ENCODE measurements around the gene PHACTR3.

PHACTR3 gene

DNA sequence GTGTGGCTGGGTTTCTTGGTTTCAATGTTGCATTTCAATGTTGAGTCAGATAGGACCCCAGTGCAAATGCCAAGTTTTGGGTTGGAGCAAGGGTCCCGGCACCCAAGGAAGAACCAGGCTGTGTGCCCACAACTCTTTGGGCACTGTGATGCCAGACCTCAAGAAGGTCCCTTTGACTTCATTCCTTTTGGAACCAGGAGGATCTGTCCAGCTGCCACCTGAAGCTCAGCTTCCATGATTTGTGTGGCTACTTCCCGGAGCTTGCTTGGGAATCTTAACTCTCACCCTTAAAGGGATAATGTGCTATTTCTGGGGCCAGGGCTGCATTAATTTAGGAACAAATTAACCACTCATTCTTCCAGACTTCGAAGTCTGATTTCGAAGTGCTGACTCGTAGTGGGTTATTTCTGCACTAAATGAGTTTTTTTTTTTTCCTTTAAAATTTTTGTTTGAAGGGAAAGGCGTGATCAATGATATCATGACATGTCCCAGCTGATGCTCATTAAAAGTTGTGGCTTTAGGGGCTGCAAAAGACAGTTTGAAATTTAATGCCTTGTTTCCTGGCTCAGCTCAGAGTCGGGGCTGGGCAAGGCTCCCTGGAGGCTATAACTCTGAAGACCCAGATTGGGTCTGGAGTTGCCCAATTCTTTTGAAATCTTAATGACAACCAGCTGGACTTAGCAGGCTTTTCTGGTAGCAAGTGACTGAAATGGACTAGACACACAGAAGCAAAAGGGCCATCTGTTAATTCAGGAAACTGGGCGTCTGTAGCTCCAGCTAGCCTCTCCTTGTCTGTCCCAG lies 24.0 kb upstream of the PHACTR3 start:
- H3K27ac ChIP-seq (ENCODE audit: low read depth, low read length), result no peak overlapping the region
- H3K27me3 ChIP-seq (ENCODE audit: control insufficient read depth in 1 of 2, insufficient read depth in 2 of 2, low read length in 2 of 2), result peaks cover 32 to 38% of the 10 kb centered on the region in 2 donors
- no peaks in the 10 kb centered on the region for H3K36me3 ChIP-seq (ENCODE audit: control insufficient read depth in 1 of 2, insufficient read depth in 2 of 2, low read length in 2 of 2)
- H3K9ac ChIP-seq (ENCODE audit: low read depth in 1 of 2, low read length in 2 of 2), result no peak overlapping the region
- H3K4me3 ChIP-seq (ENCODE audit: low read depth in 1 of 2, low read length in 2 of 2), result no peak overlapping the region
- H3K9me3 ChIP-seq (ENCODE audit: control insufficient read depth in 1 of 2, low read length in 2 of 2), result no peaks in the 10 kb centered on the region
- H3K4me1 ChIP-seq (ENCODE audit: control insufficient read depth in 1 of 2, insufficient read depth in 2 of 2, low read length in 2 of 2), result peaks cover 0 to 3% of the 10 kb centered on the region in 2 donors

GRCh38 chr20:59580991-59581401 lies 23.3 kb upstream of the PHACTR3 start:
- Histone ChIP-seq H3K27me3 (ENCODE audit: control insufficient read depth in 1 of 2, insufficient read depth in 2 of 2, low read length in 2 of 2) (peaks cover 27 to 32% of the 10 kb centered on the region in 2 donors), H3K27ac (ENCODE audit: low read depth, low read length) (no peak overlapping the region), H3K9ac (ENCODE audit: low read depth in 1 of 2, low read length in 2 of 2) (no peak overlapping the region), H3K4me3 (ENCODE audit: low read depth in 1 of 2, low read length in 2 of 2) (no peak overlapping the region), H3K4me1 (ENCODE audit: control insufficient read depth in 1 of 2, insufficient read depth in 2 of 2, low read length in 2 of 2) (peaks cover 0 to 3% of the 10 kb centered on the region in 2 donors), H3K36me3 (ENCODE audit: control insufficient read depth in 1 of 2, insufficient read depth in 2 of 2, low read length in 2 of 2) (no peaks in the 10 kb centered on the region), H3K9me3 (ENCODE audit: control insufficient read depth in 1 of 2, low read length in 2 of 2) (no peaks in the 10 kb centered on the region)

DNA sequence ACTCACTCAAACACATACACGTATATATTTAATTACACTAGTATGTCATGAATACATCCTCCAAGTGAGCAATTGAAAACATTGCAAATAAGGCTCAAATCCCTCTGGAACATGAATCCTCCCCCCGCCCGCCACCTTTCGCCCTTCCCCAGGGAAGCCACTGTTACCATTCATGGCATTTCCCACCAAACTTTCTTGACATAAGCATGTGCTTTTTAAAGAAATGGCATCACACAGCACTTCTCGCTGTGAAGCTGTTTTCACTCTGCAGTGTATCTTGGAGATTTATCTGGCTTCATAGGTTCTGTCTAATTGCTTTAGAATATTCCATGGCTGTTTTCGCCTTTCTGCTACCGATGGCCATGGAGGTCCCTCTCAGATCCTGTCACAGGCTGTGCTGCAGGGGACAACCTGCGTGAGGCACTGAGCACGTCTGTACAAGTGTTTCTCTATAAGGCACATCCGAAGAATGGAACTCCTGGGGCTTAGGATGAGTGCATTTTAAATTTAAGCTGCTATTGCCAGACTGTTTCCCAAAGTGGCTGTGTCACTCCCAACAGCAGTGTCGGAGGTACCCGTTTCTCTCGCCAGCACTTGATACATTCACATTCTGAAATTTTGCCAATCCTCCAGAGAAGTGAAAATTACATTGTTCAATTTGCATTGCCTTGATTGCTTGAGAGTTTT lies 22.2 kb upstream of the PHACTR3 start:
- Histone ChIP-seq H3K4me3 (ENCODE audit: low read depth in 1 of 2, low read length in 2 of 2) (no peak overlapping the region), H3K4me1 (ENCODE audit: control insufficient read depth in 1 of 2, insufficient read depth in 2 of 2, low read length in 2 of 2) (peaks cover 0 to 3% of the 10 kb centered on the region in 2 donors), H3K9ac (ENCODE audit: low read depth in 1 of 2, low read length in 2 of 2) (no peak overlapping the region), H3K9me3 (ENCODE audit: control insufficient read depth in 1 of 2, low read length in 2 of 2) (no peaks in the 10 kb centered on the region), H3K27me3 (ENCODE audit: control insufficient read depth in 1 of 2, insufficient read depth in 2 of 2, low read length in 2 of 2) (peaks cover 21 to 22% of the 10 kb centered on the region in 2 donors), H3K27ac (ENCODE audit: low read depth, low read length) (no peak overlapping the region), H3K36me3 (ENCODE audit: control insufficient read depth in 1 of 2, insufficient read depth in 2 of 2, low read length in 2 of 2) (no peaks in the 10 kb centered on the region)

GRCh38 chr20:59583428-59584277 lies 20.7 kb upstream of the PHACTR3 start:
- H3K4me3 ChIP-seq (ENCODE audit: low read depth in 1 of 2, low read length in 2 of 2), result no peak overlapping the region
- no peak overlapping the region for H3K27ac ChIP-seq (ENCODE audit: low read depth, low read length)

DNA sequence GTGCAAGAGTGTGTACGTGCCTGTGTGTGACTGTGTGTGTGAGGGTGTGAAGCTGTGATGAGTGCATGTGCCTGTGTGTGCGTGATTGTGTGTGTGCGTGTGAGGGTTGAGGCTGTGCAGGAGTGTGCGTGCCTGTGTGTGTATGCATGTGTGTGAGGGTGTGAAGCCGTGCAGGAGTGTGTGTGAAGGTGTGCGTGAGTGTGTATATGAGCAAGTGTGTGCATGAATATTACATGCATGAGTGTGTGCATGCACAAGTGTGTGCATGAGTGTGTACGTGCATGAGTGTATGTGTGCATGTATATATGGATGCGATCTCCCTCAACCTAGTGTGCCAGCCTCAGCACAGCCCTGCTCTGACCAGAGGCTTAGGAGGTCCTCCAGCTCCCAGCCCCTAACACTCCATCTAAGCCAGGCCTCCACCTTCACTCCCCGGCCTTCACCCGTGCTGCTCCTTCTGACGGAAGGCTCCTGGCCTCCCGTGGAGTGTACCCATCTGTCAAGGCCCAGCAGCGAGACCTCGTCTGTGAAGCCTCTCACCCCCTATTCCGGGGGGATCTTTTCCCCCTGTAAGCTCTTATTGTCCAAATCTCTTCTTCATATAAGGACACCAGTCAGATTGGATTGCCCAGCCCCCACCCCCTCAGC lies 19.9 kb upstream of the PHACTR3 start:
- H3K27me3 ChIP-seq (ENCODE audit: control insufficient read depth in 1 of 2, insufficient read depth in 2 of 2, low read length in 2 of 2), result peaks cover 4 to 12% of the 10 kb centered on the region in 2 donors
- H3K4me3 ChIP-seq (ENCODE audit: low read depth in 1 of 2, low read length in 2 of 2), result no peak overlapping the region

More at GRCh38 chr20:59583428-59584277, 20.7 kb upstream of the PHACTR3 start:
- no peaks in the 10 kb centered on the region for H3K9me3 ChIP-seq (ENCODE audit: control insufficient read depth in 1 of 2, low read length in 2 of 2)
- H3K27me3 ChIP-seq (ENCODE audit: control insufficient read depth in 1 of 2, insufficient read depth in 2 of 2, low read length in 2 of 2), result peaks cover 12 to 13% of the 10 kb centered on the region in 2 donors
- peaks cover 0 to 3% of the 10 kb centered on the region in 2 donors for H3K4me1 ChIP-seq (ENCODE audit: control insufficient read depth in 1 of 2, insufficient read depth in 2 of 2, low read length in 2 of 2)
- no peak overlapping the region for H3K9ac ChIP-seq (ENCODE audit: low read depth in 1 of 2, low read length in 2 of 2)
- H3K36me3 ChIP-seq (ENCODE audit: control insufficient read depth in 1 of 2, insufficient read depth in 2 of 2, low read length in 2 of 2), result no peaks in the 10 kb centered on the region

DNA sequence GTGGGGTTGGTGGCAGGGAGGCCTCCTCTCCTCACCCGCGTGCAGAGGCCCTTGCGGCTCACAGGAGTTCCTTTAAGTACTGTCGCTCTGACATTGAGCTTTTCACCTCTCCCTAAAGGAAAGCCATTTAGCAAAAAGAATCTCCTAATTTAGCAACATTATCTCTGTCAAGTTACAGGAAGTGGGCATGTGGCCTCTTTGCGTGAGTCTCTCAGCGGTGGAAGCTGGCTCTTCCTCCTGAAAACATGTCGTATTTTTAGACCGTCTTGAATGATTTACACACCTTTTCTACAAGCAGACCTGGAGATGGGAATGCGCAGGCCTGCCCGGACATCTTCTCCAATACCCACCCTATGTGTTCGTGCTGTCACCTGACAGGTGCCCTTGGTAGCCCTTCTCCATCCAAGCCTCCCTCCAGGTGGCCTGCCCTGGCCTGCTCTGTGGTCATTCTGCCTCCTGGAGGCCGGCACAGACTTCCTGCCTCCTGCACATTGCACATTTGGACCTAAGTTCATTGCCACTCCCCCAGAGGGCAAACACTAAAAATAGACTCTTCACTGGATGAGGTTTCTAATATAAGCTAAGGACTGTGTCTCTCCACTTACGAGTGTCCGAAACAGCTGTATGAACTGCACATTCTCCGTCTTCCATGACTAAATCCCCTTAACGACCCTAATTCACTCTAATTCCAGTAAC lies 18.5 kb upstream of the PHACTR3 start:
- Histone ChIP-seq H3K27ac (ENCODE audit: low read depth, low read length) (no peak overlapping the region), H3K4me1 (ENCODE audit: control insufficient read depth in 1 of 2, insufficient read depth in 2 of 2, low read length in 2 of 2) (peaks cover 0 to 3% of the 10 kb centered on the region in 2 donors), H3K9ac (ENCODE audit: low read depth in 1 of 2, low read length in 2 of 2) (no peak overlapping the region), H3K27me3 (ENCODE audit: control insufficient read depth in 1 of 2, insufficient read depth in 2 of 2, low read length in 2 of 2) (peaks cover 3 to 7% of the 10 kb centered on the region in 2 donors), H3K9me3 (ENCODE audit: control insufficient read depth in 1 of 2, low read length in 2 of 2) (no peaks in the 10 kb centered on the region), H3K4me3 (ENCODE audit: low read depth in 1 of 2, low read length in 2 of 2) (no peak overlapping the region), H3K36me3 (ENCODE audit: control insufficient read depth in 1 of 2, insufficient read depth in 2 of 2, low read length in 2 of 2) (no peaks in the 10 kb centered on the region)

More for the DNA sequence above, 19.9 kb upstream of the PHACTR3 start:
- Histone ChIP-seq H3K9ac (ENCODE audit: low read depth in 1 of 2, low read length in 2 of 2) (no peak overlapping the region), H3K27ac (ENCODE audit: low read depth, low read length) (no peak overlapping the region), H3K4me1 (ENCODE audit: control insufficient read depth in 1 of 2, insufficient read depth in 2 of 2, low read length in 2 of 2) (peaks cover 0 to 3% of the 10 kb centered on the region in 2 donors), H3K36me3 (ENCODE audit: control insufficient read depth in 1 of 2, insufficient read depth in 2 of 2, low read length in 2 of 2) (no peaks in the 10 kb centered on the region), H3K9me3 (ENCODE audit: control insufficient read depth in 1 of 2, low read length in 2 of 2) (no peaks in the 10 kb centered on the region)

DNA sequence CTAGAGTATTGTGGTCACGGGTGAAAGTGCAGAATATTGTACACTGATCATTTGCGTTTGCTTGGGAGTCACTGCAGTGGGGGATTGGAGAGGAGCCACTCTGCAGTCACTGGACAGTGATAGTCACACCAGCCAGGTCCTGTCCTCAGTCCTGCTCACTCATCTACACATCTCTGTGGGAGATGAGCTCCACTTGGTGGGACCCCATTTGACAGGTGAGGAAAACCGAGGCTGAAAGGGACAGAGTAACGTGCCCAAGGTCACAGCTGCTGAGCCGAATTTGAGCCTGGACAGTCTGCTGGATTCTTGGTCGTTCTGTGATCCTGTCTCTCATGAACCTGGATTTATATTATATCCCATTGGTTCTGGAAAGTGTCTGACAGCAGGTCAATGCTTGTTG lies 17.7 kb upstream of the PHACTR3 start:
- peaks cover 3 to 7% of the 10 kb centered on the region in 2 donors for H3K27me3 ChIP-seq (ENCODE audit: control insufficient read depth in 1 of 2, insufficient read depth in 2 of 2, low read length in 2 of 2)
- no peak overlapping the region for H3K9ac ChIP-seq (ENCODE audit: low read depth in 1 of 2, low read length in 2 of 2)
- H3K36me3 ChIP-seq (ENCODE audit: control insufficient read depth in 1 of 2, insufficient read depth in 2 of 2, low read length in 2 of 2), result no peaks in the 10 kb centered on the region
- peaks cover 0 to 3% of the 10 kb centered on the region in 2 donors for H3K4me1 ChIP-seq (ENCODE audit: control insufficient read depth in 1 of 2, insufficient read depth in 2 of 2, low read length in 2 of 2)
- H3K4me3 ChIP-seq (ENCODE audit: low read depth in 1 of 2, low read length in 2 of 2), result no peak overlapping the region
- no peak overlapping the region for H3K27ac ChIP-seq (ENCODE audit: low read depth, low read length)
- H3K9me3 ChIP-seq (ENCODE audit: control insufficient read depth in 1 of 2, low read length in 2 of 2), result no peaks in the 10 kb centered on the region

- peaks cover 0 to 3% of the 10 kb centered on the region in 2 donors for H3K4me1 ChIP-seq (ENCODE audit: control insufficient read depth in 1 of 2, insufficient read depth in 2 of 2, low read length in 2 of 2)
- no peak overlapping the region for H3K9ac ChIP-seq (ENCODE audit: low read depth in 1 of 2, low read length in 2 of 2)
- H3K9me3 ChIP-seq (ENCODE audit: control insufficient read depth in 1 of 2, low read length in 2 of 2), result no peaks in the 10 kb centered on the region
- H3K4me3 ChIP-seq (ENCODE audit: low read depth in 1 of 2, low read length in 2 of 2), result no peak overlapping the region
- H3K36me3 ChIP-seq (ENCODE audit: control insufficient read depth in 1 of 2, insufficient read depth in 2 of 2, low read length in 2 of 2), result no peaks in the 10 kb centered on the region
- no peak overlapping the region for H3K27ac ChIP-seq (ENCODE audit: low read depth, low read length)
- peaks cover 3 to 7% of the 10 kb centered on the region in 2 donors for H3K27me3 ChIP-seq (ENCODE audit: control insufficient read depth in 1 of 2, insufficient read depth in 2 of 2, low read length in 2 of 2)
Observed at GRCh38 chr20:59587570-59587969, 16.8 kb upstream of the PHACTR3 start.

GRCh38 chr20:59588236-59588855 lies 16.0 kb upstream of the PHACTR3 start:
- no peaks in the 10 kb centered on the region for H3K9me3 ChIP-seq (ENCODE audit: control insufficient read depth in 1 of 2, low read length in 2 of 2)
- peaks cover 3 to 7% of the 10 kb centered on the region in 2 donors for H3K27me3 ChIP-seq (ENCODE audit: control insufficient read depth in 1 of 2, insufficient read depth in 2 of 2, low read length in 2 of 2)
- no peak overlapping the region for H3K27ac ChIP-seq (ENCODE audit: low read depth, low read length)
- H3K4me1 ChIP-seq (ENCODE audit: control insufficient read depth in 1 of 2, insufficient read depth in 2 of 2, low read length in 2 of 2), result no peaks in the 10 kb centered on the region
- no peak overlapping the region for H3K9ac ChIP-seq (ENCODE audit: low read depth in 1 of 2, low read length in 2 of 2)
- no peak overlapping the region for H3K4me3 ChIP-seq (ENCODE audit: low read depth in 1 of 2, low read length in 2 of 2)
- H3K36me3 ChIP-seq (ENCODE audit: control insufficient read depth in 1 of 2, insufficient read depth in 2 of 2, low read length in 2 of 2), result no peaks in the 10 kb centered on the region
